Activated naive CD4-positive, alpha-beta T cell treated with anti-CD3 and anti-CD28 coated beads, Interleukin-2, amount 50 U/mL, for 72 hours (primary cell): Measurements from ENCODE around the gene DMKN. TPM values are rescaled to one million over a fixed set of nuclear protein-coding genes. Genes with fewer than 3 reads are reported as not detected.
"Not testable (repeated sequence)": the region's sequence is repeated elsewhere in the genome, so short reads cannot be mapped to it uniquely, and the experiment has no call there.

ENCODE experiments used
- ATAC-seq, 2 donors: fragments of 150-1000 bp; cut with Tn5 transposase; 2 replicates each; pipeline ENCODE4 v1.10.0; 2021; ENCODE audit warnings: mild to moderate bottlenecking in 2 of 2, moderate library complexity in 2 of 2
- DNase-seq, 2 donors: peaks; one replicate each; pipeline ENCODE4 v3.0.0; 2021 to 2022; ENCODE audit warnings: low spot score in 2 of 2
- H3K27ac Mint-ChIP-seq, 2 donors: one replicate each; pipeline ENCODE4 v1.8.0; 2022; ENCODE audit warnings: mild to moderate bottlenecking in 2 of 2, mixed read lengths in 2 of 2
- H3K36me3 Mint-ChIP-seq, 2 donors: one replicate each; pipeline ENCODE4 v1.8.0; 2022; ENCODE audit warnings: mixed read lengths in 2 of 2
- H3K9me3 Mint-ChIP-seq, 2 donors: one replicate each; pipeline ENCODE4 v1.8.0; 2022; ENCODE audit warnings: mixed read lengths in 2 of 2
- total RNA-seq, 2 donors: library from RNA; stranded (reverse); gene quantifications; one replicate each; pipeline ENCODE4 v1.2.3, GENCODE V29; 2022

Gene DMKN
- total RNA-seq, 2 donors from 2014 or later: 0.46 to 3.6 TPM

GRCh38 chr19:35462956-35463355 is 50.5 kb downstream of the DMKN start:
- ATAC-seq: peak in 1 of 2 donors; percentile 8
- H3K9me3 Mint-ChIP-seq, DNase-seq, H3K36me3 Mint-ChIP-seq: not testable (repeated sequence)
- H3K27ac Mint-ChIP-seq: peak overlapping the region; percentile 22 to 73

- Mint-ChIP-seq H3K27ac (peak overlapping the region in 1 of 2 donors; percentile 22), H3K36me3 (no peaks in the 10 kb centered on the region), H3K9me3 (no peaks in the 10 kb centered on the region)
- ATAC-seq: peak; percentile 88 to 96
- no peak for DNase-seq
Measured at GRCh38 chr19:35462476-35462953, 50.9 kb downstream of the DMKN start.

GRCh38 chr19:35461788-35462187 is 51.7 kb downstream of the DMKN start:
- H3K27ac Mint-ChIP-seq, DNase-seq, H3K9me3 Mint-ChIP-seq, H3K36me3 Mint-ChIP-seq, ATAC-seq: not testable (repeated sequence)

- no peak for ATAC-seq
- H3K27ac Mint-ChIP-seq: no peak overlapping the region
Measured at GRCh38 chr19:35461060-35461459, 52.4 kb downstream of the DMKN start.

GRCh38 chr19:35460608-35461007 is 52.8 kb downstream of the DMKN start:
- Mint-ChIP-seq H3K36me3 (no peaks in the 10 kb centered on the region), H3K9me3 (no peaks in the 10 kb centered on the region), H3K27ac (no peak overlapping the region)
- ATAC-seq (no peak), DNase-seq (no peak)

More at GRCh38 chr19:35461060-35461459, 52.4 kb downstream of the DMKN start:
- no peaks in the 10 kb centered on the region for H3K9me3 Mint-ChIP-seq
- no peak for DNase-seq
- H3K36me3 Mint-ChIP-seq: no peaks in the 10 kb centered on the region

- Mint-ChIP-seq H3K9me3 (no peaks in the 10 kb centered on the region), H3K36me3 (no peaks in the 10 kb centered on the region), H3K27ac (no peak overlapping the region)
- DNase-seq (no peak), ATAC-seq (no peak)
Measured at GRCh38 chr19:35459414-35460082, 53.9 kb downstream of the DMKN start.

- H3K27ac Mint-ChIP-seq: no peak overlapping the region
Measured at GRCh38 chr19:35458731-35459391, 54.6 kb downstream of the DMKN start.

GRCh38 chr19:35458192-35458591 is 55.3 kb downstream of the DMKN start:
- DNase-seq: no peak
- Mint-ChIP-seq H3K36me3 (peaks cover 0 to 2% of the 10 kb centered on the region in 2 donors), H3K27ac (no peak overlapping the region), H3K9me3 (no peaks in the 10 kb centered on the region)
- no peak for ATAC-seq

More at GRCh38 chr19:35458731-35459391, 54.6 kb downstream of the DMKN start:
- Mint-ChIP-seq H3K9me3 (no peaks in the 10 kb centered on the region), H3K36me3 (no peaks in the 10 kb centered on the region)
- ATAC-seq (no peak), DNase-seq (no peak)

- ATAC-seq: no peak
- no peak for DNase-seq
- no peak overlapping the region for H3K27ac Mint-ChIP-seq
- peaks cover 0 to 5% of the 10 kb centered on the region in 2 donors for H3K36me3 Mint-ChIP-seq
- H3K9me3 Mint-ChIP-seq: no peaks in the 10 kb centered on the region
Measured at GRCh38 chr19:35457173-35457572, 56.3 kb downstream of the DMKN start.

- ATAC-seq: no peak
Measured at GRCh38 chr19:35455616-35456201, 57.7 kb downstream of the DMKN start.

GRCh38 chr19:35454663-35455062 is 58.8 kb downstream of the DMKN start:
- no peaks in the 10 kb centered on the region for H3K9me3 Mint-ChIP-seq

More at GRCh38 chr19:35455616-35456201, 57.7 kb downstream of the DMKN start:
- Mint-ChIP-seq H3K36me3 (peaks cover 0 to 5% of the 10 kb centered on the region in 2 donors), H3K27ac (no peak overlapping the region), H3K9me3 (no peaks in the 10 kb centered on the region)
- no peak for DNase-seq

GRCh38 chr19:35451338-35452096 is 61.9 kb downstream of the DMKN start:
- Mint-ChIP-seq H3K9me3 (no peaks in the 10 kb centered on the region), H3K27ac (peak overlapping the region in 1 of 2 donors; percentile 70), H3K36me3 (peaks cover 0 to 5% of the 10 kb centered on the region in 2 donors)
- DNase-seq: peak; percentile 30 to 57
- ATAC-seq: peak; percentile 95

More at GRCh38 chr19:35454663-35455062, 58.8 kb downstream of the DMKN start:
- Mint-ChIP-seq H3K36me3 (peaks cover 0 to 5% of the 10 kb centered on the region in 2 donors), H3K27ac (no peak overlapping the region)
- ATAC-seq (no peak), DNase-seq (no peak)

- peaks cover 0 to 5% of the 10 kb centered on the region in 2 donors for H3K36me3 Mint-ChIP-seq
- DNase-seq (no peak), ATAC-seq (no peak)
- no peak overlapping the region for H3K27ac Mint-ChIP-seq
- no peaks in the 10 kb centered on the region for H3K9me3 Mint-ChIP-seq
Measured at GRCh38 chr19:35449359-35450043, 63.9 kb downstream of the DMKN start.

- Mint-ChIP-seq H3K36me3 (no peaks in the 10 kb centered on the region), H3K27ac (peak within 1 kb of the TSS in 1 of 2 donors; percentile 65), H3K9me3 (no peaks in the 10 kb centered on the region)
- ATAC-seq (no peak), DNase-seq (no peak)
Measured at GRCh38 chr19:35447606-35448469, 65.6 kb downstream of the DMKN start, which contains the start of gene FFAR2. Gene FFAR2 (plus strand): TSS chr19:35448257. CDS start chr19:35449715, 1,458 bp downstream.
